ENCODE results near the gene MAP1LC3B2.
"Not testable (repeated sequence)": the region's sequence is repeated elsewhere in the genome, so short reads cannot be mapped to it uniquely, and the experiment has no call there.

Gene MAP1LC3B2

DNA sequence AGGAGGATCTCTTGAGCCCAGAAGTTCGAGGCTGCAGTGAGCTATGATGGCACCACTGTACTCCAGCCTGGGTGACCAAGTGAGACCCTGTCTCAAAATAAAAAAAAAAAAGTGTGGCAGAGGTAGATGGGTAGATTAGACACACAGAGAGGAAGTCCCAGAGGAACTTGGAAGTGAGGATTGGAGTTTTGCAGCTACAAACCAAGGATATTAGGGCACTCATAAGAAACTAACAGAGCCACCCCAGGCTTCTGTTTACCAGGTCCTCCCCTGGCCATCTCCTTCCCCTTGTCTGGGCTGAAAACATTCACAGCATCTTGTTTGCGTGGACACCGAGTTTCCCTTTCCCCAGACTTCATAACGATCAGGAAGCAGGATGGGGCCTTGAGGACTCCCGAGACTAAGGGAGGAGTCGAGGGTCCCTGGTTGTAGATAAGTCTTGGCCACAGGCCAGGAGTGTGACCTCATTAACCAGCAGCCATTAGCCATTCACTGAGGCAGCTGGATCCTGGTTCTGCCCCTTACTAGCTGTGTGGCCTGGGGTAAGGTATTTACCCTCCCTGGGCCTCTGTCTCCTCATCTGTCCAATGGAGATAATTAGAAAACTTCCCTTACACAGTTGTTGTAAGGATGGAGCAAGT is 2.1 kb downstream of the MAP1LC3B2 start:
- peak; percentile 47 for DNase-seq (ENCODE audit: low spot score)

DNA sequence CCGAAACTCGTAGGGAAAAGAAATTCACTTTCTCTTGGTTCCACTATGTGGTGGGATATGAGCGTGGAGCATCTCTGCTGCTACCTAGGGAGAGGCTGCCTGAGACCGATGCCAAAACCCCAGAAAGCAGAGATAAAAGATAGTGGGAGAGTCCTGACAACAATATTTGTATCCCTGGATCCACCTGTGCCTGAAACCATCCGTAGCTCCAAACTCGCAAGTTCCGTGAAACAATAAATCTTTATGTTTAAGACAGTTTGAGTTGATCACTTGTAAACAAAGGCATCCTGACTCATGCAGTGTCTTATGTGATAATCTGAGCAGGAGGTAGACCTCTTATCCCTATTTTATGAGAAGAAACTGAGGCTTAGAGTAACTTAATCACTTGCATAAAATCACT is 2.9 kb downstream of the MAP1LC3B2 start:
- no peak for DNase-seq (ENCODE audit: low spot score)

DNA sequence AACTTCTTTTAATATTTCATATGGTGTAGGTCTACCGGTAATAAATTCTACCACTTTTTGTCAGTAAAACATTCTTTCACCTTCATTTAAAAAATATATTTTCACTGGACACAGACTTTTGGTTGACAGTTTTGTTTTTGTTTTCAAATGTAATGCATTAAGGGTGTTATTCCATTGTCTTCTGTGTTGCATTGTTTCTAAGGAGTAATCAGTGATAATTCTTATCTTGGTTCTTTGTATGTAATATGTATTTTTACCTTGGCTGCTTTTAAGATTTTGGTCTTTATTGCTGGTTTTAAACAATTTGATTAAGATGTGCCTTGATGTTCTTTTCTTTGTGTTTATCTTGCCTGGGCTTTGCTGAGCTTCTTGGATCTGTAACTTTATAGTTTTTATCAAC is 4.1 kb downstream of the MAP1LC3B2 start:
- no peak for DNase-seq (ENCODE audit: low spot score)

- no peak for DNase-seq (ENCODE audit: low spot score)
Measured at GRCh38 chr12:116564080-116564479, 4.9 kb downstream of the MAP1LC3B2 start.

DNA sequence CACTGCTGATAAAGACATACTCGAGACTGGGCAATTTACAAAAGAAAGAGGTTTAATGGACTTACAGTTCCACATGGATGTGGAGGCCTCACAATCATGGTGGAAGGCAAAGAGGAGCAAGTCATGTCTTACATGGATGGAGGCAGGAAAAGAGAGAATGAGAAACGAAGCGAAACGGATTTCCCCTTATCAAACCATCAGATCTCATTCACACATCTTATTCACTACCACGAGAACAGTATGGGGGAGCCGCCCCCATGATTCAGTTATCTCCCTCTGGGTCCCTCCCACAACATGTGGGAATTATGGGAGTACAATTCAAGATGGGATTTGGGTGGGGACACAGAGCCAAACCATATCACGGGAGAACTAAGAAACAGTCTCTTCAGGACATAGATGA is 6.0 kb downstream of the MAP1LC3B2 start:
- not testable (repeated sequence) for DNase-seq (ENCODE audit: low spot score)

- DNase-seq (ENCODE audit: low spot score) = no peak
Measured at GRCh38 chr12:116565963-116566362, 6.8 kb downstream of the MAP1LC3B2 start.

DNA sequence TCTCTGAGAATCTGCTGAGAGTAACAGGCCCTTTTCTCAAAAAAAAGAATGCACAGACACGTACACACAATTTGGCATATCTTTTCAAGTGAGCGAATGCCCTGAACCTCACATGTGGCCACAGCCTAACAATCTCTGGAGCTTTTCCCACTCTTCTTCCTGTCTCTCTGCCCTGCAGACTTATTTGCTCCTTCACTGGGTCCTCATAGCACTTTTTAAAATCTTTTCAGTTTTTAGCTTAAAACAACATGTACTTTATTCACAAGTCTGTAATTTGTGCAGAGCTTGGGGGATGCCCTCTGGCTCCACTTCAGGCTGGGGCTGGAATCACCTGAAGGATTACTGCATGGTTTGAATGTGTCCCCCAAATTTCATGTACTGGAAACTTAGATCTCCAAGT is 9.0 kb downstream of the MAP1LC3B2 start:
- no peak for DNase-seq (ENCODE audit: low spot score)

DNA sequence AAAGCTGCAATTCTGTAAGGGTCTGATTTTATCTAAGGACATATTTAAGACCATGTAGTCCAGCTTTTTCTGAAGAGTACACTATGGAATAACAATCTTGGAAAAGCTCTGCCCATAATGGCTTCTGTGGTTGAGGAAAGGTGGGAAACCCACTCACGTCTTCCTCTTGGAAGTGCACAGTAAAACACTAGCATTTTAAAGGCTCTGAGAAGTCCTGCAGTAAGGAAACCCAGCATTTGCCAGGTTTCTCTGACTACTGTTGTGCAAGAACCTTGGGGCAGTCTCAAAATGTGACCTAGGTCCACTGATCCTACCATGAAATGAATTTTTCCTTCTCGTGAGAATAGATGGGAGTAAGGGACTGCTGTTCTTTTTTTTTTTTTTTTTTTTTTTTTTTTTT is 11.9 kb downstream of the MAP1LC3B2 start:
- DNase-seq (ENCODE audit: low spot score) = no peak

DNA sequence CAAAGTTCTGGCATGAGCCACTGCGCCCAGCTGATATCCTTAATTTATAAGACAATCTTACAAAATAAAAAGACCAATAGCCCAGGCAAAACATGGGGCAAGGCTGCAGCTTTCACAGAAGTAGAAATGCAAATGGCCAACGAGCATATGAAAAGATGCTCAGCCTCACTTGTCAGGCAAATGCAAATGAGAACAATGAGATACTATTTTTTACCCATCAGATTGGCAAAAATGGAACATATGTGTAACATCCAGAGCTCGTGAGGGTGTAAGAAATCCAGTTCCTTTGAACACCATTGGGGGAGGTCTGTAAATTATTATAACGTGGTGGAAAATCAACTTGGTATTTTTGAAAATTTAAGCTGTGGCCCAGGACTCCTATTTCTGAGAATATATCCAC is 14.6 kb downstream of the MAP1LC3B2 start:
- DNase-seq (ENCODE audit: low spot score) = no peak

DNA sequence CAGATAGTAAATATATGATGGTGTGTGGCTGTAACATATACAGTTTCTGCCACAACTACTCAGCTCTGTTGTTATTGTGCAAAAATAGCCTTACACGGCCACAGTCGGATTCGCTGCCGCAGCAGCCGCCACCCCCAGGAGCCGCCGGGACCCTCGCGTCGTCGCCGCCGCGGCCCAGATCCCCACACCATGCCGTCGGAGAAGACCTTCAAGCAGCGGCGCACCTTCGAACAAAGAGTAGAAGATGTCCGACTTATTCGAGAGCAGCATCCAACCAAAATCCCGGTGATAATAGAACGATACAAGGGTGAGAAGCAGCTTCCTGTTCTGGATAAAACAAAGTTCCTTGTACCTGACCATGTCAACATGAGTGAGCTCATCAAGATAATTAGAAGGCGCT is 16.6 kb downstream of the MAP1LC3B2 start:
- not testable (repeated sequence) for DNase-seq (ENCODE audit: low spot score)

GRCh38 chr12:116577154-116577561 is 18.0 kb downstream of the MAP1LC3B2 start:
- no peak for DNase-seq (ENCODE audit: low spot score)

DNA sequence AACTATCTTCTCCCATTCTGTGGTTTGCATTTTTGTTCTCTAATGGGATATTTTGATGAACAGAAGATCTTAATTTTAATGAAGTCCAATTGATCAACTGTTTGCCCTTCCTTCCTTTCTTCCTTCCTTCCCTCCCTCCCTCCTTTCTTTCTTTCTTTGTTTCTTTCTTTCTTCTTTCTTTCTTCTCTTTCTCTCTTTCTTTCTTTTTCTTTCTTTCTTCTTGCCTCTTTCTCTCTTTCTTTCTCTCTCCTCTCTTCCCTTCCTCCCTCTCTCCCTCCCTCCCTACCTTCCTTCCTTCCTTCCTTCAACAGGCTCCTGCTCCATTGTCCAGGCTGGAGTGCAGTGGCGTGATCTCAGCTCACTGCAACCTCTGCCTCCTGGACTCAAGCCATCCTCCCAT is 18.9 kb downstream of the MAP1LC3B2 start:
- DNase-seq (ENCODE audit: low spot score) = no peak

DNA sequence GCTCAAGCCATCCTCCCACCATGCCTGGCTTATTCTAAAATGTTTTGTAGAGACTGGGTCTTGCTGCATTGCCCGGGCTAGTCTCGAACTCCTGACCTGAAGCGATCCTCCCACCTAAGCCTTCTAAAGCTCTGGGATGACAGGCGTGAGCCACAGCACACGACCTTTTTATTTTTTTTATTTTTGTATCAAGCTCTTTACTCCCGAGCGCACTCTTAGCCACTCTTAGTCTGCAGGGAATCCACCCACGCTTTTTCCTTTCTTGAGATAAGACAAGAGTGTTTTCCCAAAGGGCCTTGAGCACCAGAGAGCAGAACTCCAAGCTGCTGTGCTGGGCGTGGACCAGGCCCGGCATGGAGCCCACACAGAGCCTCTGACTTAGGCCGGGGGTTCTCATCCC is 23.4 kb downstream of the MAP1LC3B2 start:
- no peak for DNase-seq (ENCODE audit: low spot score)

GRCh38 chr12:116583129-116583694 is 24.0 kb downstream of the MAP1LC3B2 start:
- no peak for DNase-seq (ENCODE audit: low spot score)

- no peak for DNase-seq (ENCODE audit: low spot score)
Measured at GRCh38 chr12:116587270-116587669, 28.1 kb downstream of the MAP1LC3B2 start.

DNA sequence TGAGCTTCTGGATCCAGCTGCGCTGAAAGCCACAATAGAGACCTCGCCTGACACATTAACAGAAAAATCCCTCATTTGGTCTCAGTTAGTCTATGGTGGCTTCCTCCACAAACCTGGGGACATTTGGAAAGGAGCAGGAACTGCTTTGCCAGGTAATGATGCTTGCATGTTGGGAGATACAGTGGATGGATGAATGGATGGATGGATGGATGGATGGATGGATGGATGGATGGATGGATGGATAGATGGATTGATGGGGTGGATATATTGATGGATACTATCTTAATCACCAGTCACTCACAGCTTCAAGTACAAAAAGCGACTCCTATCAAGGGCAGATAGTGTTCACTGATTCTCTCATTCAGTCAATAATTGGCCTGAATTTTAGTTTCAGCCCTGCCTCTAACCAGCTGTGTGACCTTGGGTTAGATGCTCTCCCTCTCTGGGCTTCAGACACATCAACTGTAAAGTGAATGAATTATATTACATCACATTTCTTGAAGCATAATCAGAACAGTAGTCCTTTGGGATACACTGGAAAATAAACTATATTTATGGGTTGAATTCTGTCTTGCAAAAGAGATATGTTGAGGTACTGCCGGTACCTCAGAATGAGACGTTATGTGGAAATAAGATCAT is 29.3 kb downstream of the MAP1LC3B2 start:
- no peak for DNase-seq (ENCODE audit: low spot score)

DNA sequence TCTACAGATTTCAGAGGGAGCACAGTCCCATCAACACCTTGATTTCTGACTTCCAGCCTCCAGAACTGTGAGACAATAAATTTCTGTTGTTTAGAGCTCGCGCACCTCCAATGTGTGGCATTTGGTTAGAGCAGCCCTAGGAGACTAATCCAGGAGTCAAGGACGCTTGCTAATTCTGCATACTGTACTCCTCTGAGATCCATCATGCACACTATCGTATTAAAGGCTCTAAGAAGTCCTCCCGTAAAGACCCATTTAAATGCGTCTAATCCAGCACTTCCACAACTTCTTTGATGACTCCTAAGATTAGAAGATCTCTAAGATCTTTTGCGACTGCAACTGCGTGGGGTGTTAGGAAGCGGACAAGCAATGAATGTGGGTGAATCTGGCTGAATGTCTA is 30.4 kb downstream of the MAP1LC3B2 start:
- DNase-seq (ENCODE audit: low spot score) = no peak

GRCh38 chr12:116590561-116590960 is 31.4 kb downstream of the MAP1LC3B2 start:
- DNase-seq (ENCODE audit: low spot score) = no peak

DNA sequence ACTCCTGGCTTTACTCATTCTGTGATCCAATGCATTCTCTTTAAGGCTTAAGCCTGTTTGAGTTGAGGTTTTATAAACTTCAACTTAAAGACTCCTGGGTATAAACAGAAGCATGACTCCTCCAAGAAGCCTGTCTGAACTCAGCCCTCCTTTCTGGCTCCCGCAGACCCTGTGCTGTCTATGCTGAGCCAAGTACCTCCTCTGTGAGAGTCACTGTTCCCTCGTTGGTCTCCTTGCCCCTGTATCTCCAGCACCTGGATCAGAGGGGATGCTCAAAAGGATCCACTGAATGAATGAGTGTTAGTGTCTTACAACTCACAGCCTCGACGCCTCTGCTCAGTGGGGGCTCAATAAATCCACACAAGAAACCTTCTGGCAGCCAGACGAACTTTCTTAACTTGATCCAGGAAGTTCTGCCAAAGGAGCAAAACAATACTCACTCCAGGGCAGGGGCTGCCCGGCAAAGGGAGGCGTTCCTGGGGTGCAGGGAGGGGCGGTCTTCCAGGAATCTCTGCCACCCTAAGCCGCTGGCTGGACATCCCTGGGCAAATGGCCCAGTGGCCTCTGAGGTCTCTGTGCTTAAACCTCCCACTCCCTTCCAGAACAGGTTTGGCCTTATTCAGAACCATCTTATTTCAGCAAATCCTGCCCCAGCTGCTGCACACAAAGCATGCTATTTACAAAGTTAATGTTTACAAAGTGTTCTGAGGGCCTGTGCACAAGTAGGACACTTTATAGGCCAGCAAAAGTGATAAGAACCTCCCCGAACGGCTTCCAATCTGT is 32.9 kb downstream of the MAP1LC3B2 start:
- DNase-seq (ENCODE audit: low spot score) = no peak

DNA sequence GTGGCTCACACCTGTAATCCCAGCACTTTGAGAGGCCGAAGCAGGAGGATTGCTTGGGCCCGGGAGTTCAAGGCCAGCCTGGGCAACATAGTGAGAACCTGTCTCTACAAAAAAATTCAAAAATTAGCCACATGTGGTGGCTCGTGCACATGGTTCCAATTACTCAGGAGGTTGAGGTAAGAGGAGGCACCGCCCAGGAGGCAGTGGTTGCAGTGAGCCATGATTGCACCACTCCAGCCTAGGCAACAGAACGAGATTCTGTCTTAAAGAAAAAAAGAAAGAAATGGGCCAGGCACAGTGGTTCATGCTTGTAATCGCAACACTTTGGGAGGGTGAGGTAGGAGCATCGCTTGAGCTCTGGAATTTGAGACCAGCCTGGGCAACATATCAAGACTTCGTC is 33.5 kb downstream of the MAP1LC3B2 start:
- DNase-seq (ENCODE audit: low spot score) = no peak

GRCh38 chr12:116594325-116595038 is 35.3 kb downstream of the MAP1LC3B2 start:
- no peak for DNase-seq (ENCODE audit: low spot score)

- DNase-seq (ENCODE audit: low spot score) = no peak
Measured at GRCh38 chr12:116595186-116595585, 36.0 kb downstream of the MAP1LC3B2 start.
